ENCODE data around the gene LRRC8D. TPM values are rescaled to one million over a fixed set of nuclear protein-coding genes. Genes with fewer than 3 reads are reported as not detected.

The LRRC8D gene
- total RNA-seq, 1 experiment from 2014 or later, result 15.0 TPM

DNA sequence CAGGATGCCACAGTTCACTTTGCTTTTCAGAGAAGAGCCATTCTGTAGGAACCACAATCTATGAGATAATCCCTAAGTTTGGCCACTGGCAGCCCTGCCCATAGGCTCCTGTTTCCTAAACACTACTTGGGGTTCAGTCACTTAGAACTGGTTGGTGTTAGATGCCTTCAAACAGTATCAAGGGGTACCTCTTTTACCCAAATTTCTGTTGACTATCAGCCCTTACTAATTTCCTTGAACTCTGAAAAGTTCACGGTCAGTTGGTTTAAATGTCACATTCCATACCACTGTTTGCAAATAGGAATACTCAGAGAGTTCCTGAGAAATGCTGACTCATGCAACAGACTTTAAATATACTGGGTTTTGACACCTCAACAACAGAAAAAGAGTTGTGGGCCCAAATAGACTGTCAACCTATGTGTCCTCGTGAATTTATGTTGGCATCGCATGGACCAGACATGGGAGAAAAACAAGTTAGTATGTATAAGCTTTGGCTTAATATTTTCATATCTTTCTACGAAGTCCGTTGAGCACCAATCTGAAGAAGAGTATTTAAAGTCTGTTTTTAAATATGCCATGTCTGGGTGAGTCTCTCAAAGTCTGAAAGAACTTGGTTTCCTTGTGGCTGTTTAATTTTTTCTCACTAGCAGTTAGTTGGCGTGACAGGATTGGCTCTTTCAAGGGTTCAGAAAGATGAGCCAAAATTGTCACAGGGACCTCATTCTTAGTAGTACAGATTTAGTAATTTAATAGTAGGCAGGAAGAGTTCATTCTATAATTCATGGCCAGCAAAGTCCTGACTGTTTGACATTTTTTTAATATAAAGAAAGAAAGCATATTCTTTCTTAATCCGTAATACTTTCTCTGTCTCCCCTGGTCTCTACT lies 117.6 kb downstream of the LRRC8D start (continued):
- TF ChIP-seq ZFX (IDR thresholded peaks at IDR 0.05), result no peak
- TF ChIP-seq, protein P1, sequence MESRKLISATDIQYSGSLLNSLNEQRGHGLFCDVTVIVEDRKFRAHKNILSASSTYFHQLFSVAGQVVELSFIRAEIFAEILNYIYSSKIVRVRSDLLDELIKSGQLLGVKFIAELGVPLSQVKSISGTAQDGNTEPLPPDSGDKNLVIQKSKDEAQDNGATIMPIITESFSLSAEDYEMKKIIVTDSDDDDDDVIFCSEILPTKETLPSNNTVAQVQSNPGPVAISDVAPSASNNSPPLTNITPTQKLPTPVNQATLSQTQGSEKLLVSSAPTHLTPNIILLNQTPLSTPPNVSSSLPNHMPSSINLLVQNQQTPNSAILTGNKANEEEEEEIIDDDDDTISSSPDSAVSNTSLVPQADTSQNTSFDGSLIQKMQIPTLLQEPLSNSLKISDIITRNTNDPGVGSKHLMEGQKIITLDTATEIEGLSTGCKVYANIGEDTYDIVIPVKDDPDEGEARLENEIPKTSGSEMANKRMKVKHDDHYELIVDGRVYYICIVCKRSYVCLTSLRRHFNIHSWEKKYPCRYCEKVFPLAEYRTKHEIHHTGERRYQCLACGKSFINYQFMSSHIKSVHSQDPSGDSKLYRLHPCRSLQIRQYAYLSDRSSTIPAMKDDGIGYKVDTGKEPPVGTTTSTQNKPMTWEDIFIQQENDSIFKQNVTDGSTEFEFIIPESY (IDR thresholded peaks at IDR 0.05; ENCODE audit: extremely low read depth, insufficient replicate concordance, low read length), result no peak
- TF ChIP-seq JUND (IDR thresholded peaks at IDR 0.05), result no peak
- TF ChIP-seq TCF7L2 (IDR thresholded peaks at IDR 0.05; ENCODE audit: borderline replicate concordance, extremely low read depth, insufficient read depth, insufficient read length), result no peak
- TF ChIP-seq ZNF274 (IDR thresholded peaks at IDR 0.05; ENCODE audit: low read depth, low read length), result no peak

DNA sequence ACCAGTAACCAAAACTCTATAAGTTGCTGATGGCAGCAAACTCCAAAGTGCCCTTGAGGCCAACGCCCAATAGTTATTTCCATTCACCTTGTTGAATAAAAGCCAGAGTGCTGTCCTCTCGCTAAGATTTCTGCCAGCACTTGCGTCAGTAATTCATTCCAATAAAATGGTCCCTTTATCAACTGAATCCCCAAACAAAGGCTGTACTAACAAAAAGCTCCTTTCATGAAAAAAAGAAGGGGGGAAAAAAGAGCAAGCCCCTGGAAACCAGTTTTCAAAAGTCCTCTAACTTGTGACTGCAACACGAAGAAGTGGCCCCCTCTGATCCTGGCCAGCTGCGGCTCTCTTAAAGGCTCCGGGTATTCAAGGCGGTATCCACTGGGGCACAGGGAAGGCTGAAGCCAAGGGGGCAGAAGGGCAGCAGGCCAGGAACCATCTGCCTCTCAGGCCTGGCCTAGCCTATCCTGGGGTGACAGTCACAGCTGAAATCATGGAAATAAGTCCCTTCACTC lies 118.3 kb downstream of the LRRC8D start:
- no peak overlapping the region for H3K4me3 ChIP-seq (replicated peaks in 1 of 2; ENCODE audit: low read depth in 1 of 2, low read length in 2 of 2)
- H2AFZ ChIP-seq (ENCODE audit: low read depth, low read length, poor library complexity, severe bottlenecking), result no peak overlapping the region
- no peak overlapping the region for H3K4me2 ChIP-seq (ENCODE audit: low read length)
- no peak overlapping the region for H3K27ac ChIP-seq (ENCODE audit: low read depth, low read length)
- no peak overlapping the region for H3K9ac ChIP-seq (ENCODE audit: low read length)
- BruUV-seq (replicated peaks), result no TSS peak
- ChIA-PET RAD21 (ENCODE audit: low non-redundant PET in 1 of 2, low total read pairs in 2 of 2, uncharacterized antibody in 2 of 2, unreplicated experiment in 2 of 2) (no interaction called here), CTCF (no interaction called here), POLR2A (no interaction called here)
- H4K20me1 ChIP-seq (ENCODE audit: insufficient read depth), result no peaks in the 10 kb centered on the region
- TF ChIP-seq CEBPB (IDR thresholded peaks at IDR 0.05; ENCODE audit: low read depth) (no peak), ELF1 (IDR thresholded peaks at IDR 0.05; ENCODE audit: borderline replicate concordance, low read depth) (no peak), JUND (IDR thresholded peaks at IDR 0.05) (no peak), EZH2phosphoT487 (IDR thresholded peaks at IDR 0.05; ENCODE audit: borderline replicate concordance) (no peak), FOSL1 (IDR thresholded peaks at IDR 0.05; ENCODE audit: low read depth) (no peak), SRF (IDR thresholded peaks at IDR 0.05; ENCODE audit: low read depth) (no peak)
- DNase-seq (ENCODE audit: low read depth, low spot score) (no peak), ATAC-seq (no peak)
- no peaks in the 10 kb centered on the region for H3K9me3 ChIP-seq (ENCODE audit: control insufficient read depth in 1 of 2, insufficient read depth in 1 of 2, low read depth in 1 of 2, low read length in 2 of 2)
- H3K27me3 ChIP-seq (ENCODE audit: insufficient read depth, low read length), result no peaks in the 10 kb centered on the region
- intact Hi-C loops (cut with micrococcal nuclease), result no loop called here
- no peaks in the 10 kb centered on the region for H3K9me2 ChIP-seq (ENCODE audit: insufficient read depth)
- peaks cover 0 to 9% of the 10 kb centered on the region in 2 experiments; a peak in 1 of 4 replicates for H3K4me1 ChIP-seq (ENCODE audit: control insufficient read depth in 1 of 2, insufficient read depth in 2 of 2, low read length in 2 of 2)
- no peaks in the 10 kb centered on the region for H3K79me2 ChIP-seq (ENCODE audit: insufficient read depth, low read length)
- no peaks in the 10 kb centered on the region for H3K36me3 ChIP-seq (ENCODE audit: control insufficient read depth in 1 of 2, insufficient read depth in 2 of 2, low read length in 2 of 2)

All from HCT116 (cell line).